HCT116 (cell line): ENCODE data around the gene ZCWPW1.
"Not testable (repeated sequence)": the region's sequence is repeated elsewhere in the genome, so short reads cannot be mapped to it uniquely, and the experiment has no call there.

Source experiments
- EZH2 ChIP-seq: fragments of 200-600 bp; sonication (generic); IDR thresholded peaks from 2 replicates; pipeline ENCODE4 v1.6.1; 2017; ENCODE audit warnings: antibody characterized with exemption, mixed run types
- FOSL1 ChIP-seq: IDR thresholded peaks from 2 replicates; pipeline ENCODE4 v1.6.1; 2012; ENCODE audit warnings: low read depth
- TF ChIP-seq, protein P1 (sequence below), 3 experiments: fragments of 200-600 bp in 1 of 3; sonication (generic) in 1 of 3; IDR thresholded peaks in 2 of 3; conservative IDR thresholded peaks in 1 of 3; 2 replicates each; pipeline ENCODE4 v1.5.1; 2012 to 2017; ENCODE audit warnings: low read depth in 2 of 3, low read length in 2 of 3, antibody characterized with exemption in 1 of 3, borderline replicate concordance in 1 of 3, control low read depth in 1 of 3, mild to moderate bottlenecking in 1 of 3, mixed read lengths in 1 of 3, mixed run types in 1 of 3, moderate library complexity in 1 of 3; ENCODE audit not compliant: insufficient read depth in 1 of 3

DNA sequence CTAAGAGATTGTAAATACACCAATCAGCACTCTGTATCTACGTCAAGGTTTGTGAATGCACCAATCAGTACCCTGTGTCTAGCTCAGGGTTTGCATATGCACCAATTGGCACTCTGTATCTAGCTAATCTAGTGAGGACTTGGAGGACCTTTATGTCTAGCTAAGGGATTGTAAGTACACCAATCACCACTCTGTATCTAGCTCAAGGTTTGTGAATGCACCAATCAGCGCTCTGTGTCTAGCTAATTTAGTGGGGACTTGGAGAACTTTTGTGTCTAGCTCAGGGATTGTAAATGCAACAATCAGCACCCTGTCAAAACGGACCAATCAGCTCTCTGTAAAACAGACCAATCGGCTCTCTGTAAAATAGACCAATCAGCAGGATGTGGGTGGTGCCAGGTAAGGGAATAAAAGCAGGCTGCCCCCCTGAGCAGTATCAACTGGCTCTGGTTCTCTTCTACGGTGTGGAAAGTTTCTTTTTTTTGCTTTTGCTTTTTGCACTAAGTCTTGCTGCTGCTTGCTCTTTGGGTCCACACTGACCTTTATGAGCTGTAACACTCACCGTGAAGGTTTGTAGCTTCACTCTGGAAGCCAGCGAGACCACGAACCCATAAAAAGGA is 46.2 kb downstream of the ZCWPW1 start:
- TF ChIP-seq, protein P1, sequence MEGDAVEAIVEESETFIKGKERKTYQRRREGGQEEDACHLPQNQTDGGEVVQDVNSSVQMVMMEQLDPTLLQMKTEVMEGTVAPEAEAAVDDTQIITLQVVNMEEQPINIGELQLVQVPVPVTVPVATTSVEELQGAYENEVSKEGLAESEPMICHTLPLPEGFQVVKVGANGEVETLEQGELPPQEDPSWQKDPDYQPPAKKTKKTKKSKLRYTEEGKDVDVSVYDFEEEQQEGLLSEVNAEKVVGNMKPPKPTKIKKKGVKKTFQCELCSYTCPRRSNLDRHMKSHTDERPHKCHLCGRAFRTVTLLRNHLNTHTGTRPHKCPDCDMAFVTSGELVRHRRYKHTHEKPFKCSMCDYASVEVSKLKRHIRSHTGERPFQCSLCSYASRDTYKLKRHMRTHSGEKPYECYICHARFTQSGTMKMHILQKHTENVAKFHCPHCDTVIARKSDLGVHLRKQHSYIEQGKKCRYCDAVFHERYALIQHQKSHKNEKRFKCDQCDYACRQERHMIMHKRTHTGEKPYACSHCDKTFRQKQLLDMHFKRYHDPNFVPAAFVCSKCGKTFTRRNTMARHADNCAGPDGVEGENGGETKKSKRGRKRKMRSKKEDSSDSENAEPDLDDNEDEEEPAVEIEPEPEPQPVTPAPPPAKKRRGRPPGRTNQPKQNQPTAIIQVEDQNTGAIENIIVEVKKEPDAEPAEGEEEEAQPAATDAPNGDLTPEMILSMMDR (IDR thresholded peaks at IDR 0.05 in 2 of 3, conservative IDR thresholded peaks at IDR 0.05 in 1 of 3; ENCODE audit: borderline replicate concordance in 1 of 3, insufficient read depth in 1 of 3, low read depth in 2 of 3, low read length in 2 of 3): not testable (repeated sequence)
- TF ChIP-seq FOSL1, EZH2: not testable (repeated sequence)
